Activated CD8-positive, alpha-beta T cell treated with anti-CD3 and anti-CD28 coated beads for 36 hours (primary cell): ENCODE measurements around the gene C10orf120. TPM values are rescaled to one million over a fixed set of nuclear protein-coding genes. Genes with fewer than 3 reads are reported as not detected.

Experiments
- ATAC-seq: fragments of 200-7000 bp; cut with Tn5 transposase; one replicate; pipeline ENCODE4 v1.10.0; 2021; ENCODE audit warnings: mild to moderate bottlenecking, moderate library complexity
- CTCF ChIA-PET: fragments of 350-600 bp; sonication (Branson Sonifier 250); formaldehyde crosslinking; loops from one replicate; lab custom pipeline; 2021; ENCODE audit warnings: antibody characterized with exemption; lab: Charles Lee
- POLR2A ChIA-PET: fragments of 350-600 bp; sonication (Branson Sonifier 250); formaldehyde crosslinking; loops from one replicate; lab custom pipeline; 2021; ENCODE audit warnings: antibody characterized with exemption; lab: Charles Lee
- DNase-seq: peaks from one replicate; pipeline ENCODE4 v3.0.0-alpha.2; 2020
- H3K27ac Mint-ChIP-seq: one replicate; pipeline ENCODE4 v1.8.0; 2021; ENCODE audit warnings: mild to moderate bottlenecking, mixed read lengths
- H3K27me3 Mint-ChIP-seq: one replicate; pipeline ENCODE4 v1.8.0; 2021; ENCODE audit warnings: mixed read lengths
- H3K36me3 Mint-ChIP-seq: one replicate; pipeline ENCODE4 v1.8.0; 2021; ENCODE audit warnings: low read depth, mixed read lengths
- H3K4me1 Mint-ChIP-seq: one replicate; pipeline ENCODE4 v1.8.0; 2021; ENCODE audit warnings: low read depth, mixed read lengths
- H3K4me3 Mint-ChIP-seq: one replicate; pipeline ENCODE4 v1.8.0; 2021; ENCODE audit warnings: mild to moderate bottlenecking, moderate library complexity, mixed read lengths
- H3K9me3 Mint-ChIP-seq: one replicate; pipeline ENCODE4 v1.8.0; 2021; ENCODE audit warnings: mixed read lengths
- intact Hi-C: fragments of 100-400 bp; cut with micrococcal nuclease; formaldehyde crosslinking; loops from one replicate; pipeline ENCODE4 v1.10.0; 2022
- total RNA-seq, 2 experiments: library from RNA; stranded (reverse); gene quantifications; one replicate each; pipeline ENCODE4 v1.2.3, GENCODE V29; 2021
- TF ChIP-seq, protein P1 (sequence below): fragments of 200-600 bp; IDR thresholded peaks from one replicate; pipeline ENCODE4 v1.8.0; 2022; ENCODE audit warnings: antibody characterized with exemption, mild to moderate bottlenecking

Gene C10orf120
- total RNA-seq, 2 experiments from 2014 or later = not detected

DNA sequence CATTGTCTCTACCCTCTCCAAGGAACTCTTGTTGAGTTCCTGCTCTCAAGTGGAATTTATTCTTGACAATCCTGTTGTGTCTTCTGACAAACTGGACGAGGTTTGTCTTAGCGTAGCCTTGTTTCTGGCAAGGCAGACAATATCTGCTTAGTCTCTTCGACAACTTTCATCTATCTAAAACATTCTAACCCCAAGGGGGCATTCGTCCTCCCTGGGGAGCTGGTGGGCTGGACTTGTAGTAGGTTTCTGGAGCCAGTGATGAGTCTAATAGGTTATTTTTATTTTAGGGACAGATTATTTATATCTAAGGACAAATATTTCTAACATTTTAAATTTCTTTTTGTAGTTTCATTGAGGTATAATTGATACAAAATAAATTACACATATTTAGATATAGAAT lies 7.3 kb upstream of the C10orf120 start:
- intact Hi-C loops = no loop called here
- ATAC-seq = no peak
- Mint-ChIP-seq H3K36me3 (no peaks in the 10 kb centered on the region), H3K27me3 (peaks cover 8% of the 10 kb centered on the region), H3K9me3 (no peaks in the 10 kb centered on the region), H3K4me1 (no peaks in the 10 kb centered on the region), H3K27ac (no peak overlapping the region), H3K4me3 (no peak overlapping the region)
- no peak for DNase-seq
- TF ChIP-seq, protein P1, sequence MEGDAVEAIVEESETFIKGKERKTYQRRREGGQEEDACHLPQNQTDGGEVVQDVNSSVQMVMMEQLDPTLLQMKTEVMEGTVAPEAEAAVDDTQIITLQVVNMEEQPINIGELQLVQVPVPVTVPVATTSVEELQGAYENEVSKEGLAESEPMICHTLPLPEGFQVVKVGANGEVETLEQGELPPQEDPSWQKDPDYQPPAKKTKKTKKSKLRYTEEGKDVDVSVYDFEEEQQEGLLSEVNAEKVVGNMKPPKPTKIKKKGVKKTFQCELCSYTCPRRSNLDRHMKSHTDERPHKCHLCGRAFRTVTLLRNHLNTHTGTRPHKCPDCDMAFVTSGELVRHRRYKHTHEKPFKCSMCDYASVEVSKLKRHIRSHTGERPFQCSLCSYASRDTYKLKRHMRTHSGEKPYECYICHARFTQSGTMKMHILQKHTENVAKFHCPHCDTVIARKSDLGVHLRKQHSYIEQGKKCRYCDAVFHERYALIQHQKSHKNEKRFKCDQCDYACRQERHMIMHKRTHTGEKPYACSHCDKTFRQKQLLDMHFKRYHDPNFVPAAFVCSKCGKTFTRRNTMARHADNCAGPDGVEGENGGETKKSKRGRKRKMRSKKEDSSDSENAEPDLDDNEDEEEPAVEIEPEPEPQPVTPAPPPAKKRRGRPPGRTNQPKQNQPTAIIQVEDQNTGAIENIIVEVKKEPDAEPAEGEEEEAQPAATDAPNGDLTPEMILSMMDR = no peak
- CTCF ChIA-PET = interaction anchor here (1.2 kb wide), 1 partner anchor 408 kb away, joined by 4 read pairs; no protein-coding TSS in a partner anchor
- POLR2A ChIA-PET = no interaction called here

DNA sequence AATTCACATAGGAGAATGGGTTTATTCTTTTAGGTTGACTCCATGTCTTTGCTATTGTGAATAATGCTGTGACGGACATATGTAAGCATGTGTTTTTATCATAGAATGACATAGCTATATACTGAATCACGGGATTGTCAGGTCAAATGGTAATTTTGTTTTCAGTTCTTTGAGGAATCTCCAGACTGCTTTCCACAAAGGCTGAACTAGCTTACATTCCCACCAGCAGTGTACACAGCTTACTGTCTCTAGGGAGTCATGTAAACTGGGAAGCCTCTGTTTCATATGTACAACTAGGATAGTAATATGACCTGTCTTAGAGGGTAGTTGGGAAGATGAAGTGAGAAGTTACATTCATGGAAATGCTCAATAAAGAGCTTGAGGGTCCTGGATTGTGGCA lies 6.8 kb upstream of the C10orf120 start:
- ATAC-seq = no peak
- ChIA-PET POLR2A (no interaction called here), CTCF (interaction anchor here (1.2 kb wide), 1 partner anchor 408 kb away, joined by 4 read pairs; no protein-coding TSS in a partner anchor)
- no peaks in the 10 kb centered on the region for H3K36me3 Mint-ChIP-seq
- no peak overlapping the region for H3K27ac Mint-ChIP-seq
- no peaks in the 10 kb centered on the region for H3K4me1 Mint-ChIP-seq
- DNase-seq = no peak
- peaks cover 8% of the 10 kb centered on the region for H3K27me3 Mint-ChIP-seq
- TF ChIP-seq, protein P1 = no peak
- intact Hi-C loops = no loop called here
- H3K9me3 Mint-ChIP-seq = no peaks in the 10 kb centered on the region
- no peak overlapping the region for H3K4me3 Mint-ChIP-seq

DNA sequence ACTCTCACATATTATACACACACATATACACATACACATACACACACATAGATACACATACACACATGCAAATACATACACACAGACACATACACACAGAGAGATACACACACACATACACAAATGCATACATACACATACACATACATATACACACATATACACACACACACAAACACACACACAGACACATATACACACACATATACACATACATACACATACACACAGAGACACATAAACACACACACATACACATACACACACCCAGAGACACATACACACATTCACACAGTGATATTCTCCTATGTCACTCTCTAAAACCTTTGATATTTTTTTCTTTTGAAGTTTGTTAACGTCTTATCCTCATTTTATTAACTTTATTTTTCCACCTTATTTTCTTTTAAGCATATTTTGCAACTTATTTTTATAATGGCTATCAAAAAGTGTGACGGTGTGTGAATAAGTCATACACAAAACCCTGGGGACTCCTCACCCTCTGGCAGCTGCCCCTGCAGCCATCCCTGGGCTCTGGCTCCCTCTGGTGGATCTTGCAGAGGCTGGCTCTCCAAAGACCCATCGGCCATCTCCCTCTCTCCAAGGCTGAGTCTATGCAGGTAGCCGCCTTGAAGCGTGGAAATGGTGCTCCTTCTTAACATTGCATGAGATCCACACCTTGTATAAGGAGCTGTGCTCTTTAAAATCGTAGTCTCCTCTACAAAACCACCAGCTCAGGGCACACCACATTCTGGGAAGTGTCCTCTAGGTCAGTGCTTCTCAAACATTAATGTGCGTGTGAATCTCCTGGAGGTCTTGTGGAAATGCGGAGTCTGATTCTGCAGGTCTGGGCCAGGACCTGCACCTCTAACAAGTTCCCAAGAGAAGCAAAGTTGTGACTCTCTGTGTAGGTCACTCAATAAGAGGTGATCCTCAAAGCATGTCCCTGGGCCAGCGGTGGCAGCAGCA lies 4.1 kb upstream of the C10orf120 start:
- ChIA-PET CTCF (interaction anchor here (0.9 to 2.4 kb wide), 4 partner anchors 10 to 138 kb away, joined by 4 to 15 read pairs (median 5); no protein-coding TSS in a partner anchor), POLR2A (no interaction called here)
- Mint-ChIP-seq H3K4me3 (no peak overlapping the region), H3K36me3 (no peaks in the 10 kb centered on the region), H3K27me3 (peaks cover 7% of the 10 kb centered on the region), H3K9me3 (no peaks in the 10 kb centered on the region), H3K4me1 (no peaks in the 10 kb centered on the region), H3K27ac (no peak overlapping the region)
- intact Hi-C loops = loop anchor here (5.0 kb wide), 1 partner anchor 406 kb away; no protein-coding TSS in a partner anchor
- TF ChIP-seq, protein P1 = peak; percentile 83
- ATAC-seq = peak; percentile 66
- DNase-seq = peak; percentile 69

DNA sequence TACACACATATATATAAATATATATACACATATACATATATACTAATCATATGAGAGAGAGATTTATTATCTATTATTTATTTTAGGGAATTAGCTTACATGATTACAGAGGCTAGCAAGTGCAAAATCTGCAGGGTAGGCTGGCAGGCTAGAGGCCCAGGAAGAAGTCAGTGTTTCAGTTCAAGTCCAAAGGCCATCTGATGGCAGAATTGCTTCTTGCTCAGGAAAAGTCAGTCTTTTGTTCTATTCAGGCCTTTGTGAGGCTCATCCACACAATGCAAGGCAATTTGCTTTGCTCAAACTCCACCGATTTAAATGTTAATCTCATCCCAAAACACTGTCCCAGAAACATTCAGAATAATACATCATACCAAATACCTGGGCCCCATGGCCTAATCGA lies 2.6 kb upstream of the C10orf120 start:
- POLR2A ChIA-PET = no interaction called here
- Mint-ChIP-seq H3K4me1 (no peaks in the 10 kb centered on the region), H3K27me3 (peaks cover 4% of the 10 kb centered on the region), H3K27ac (no peak overlapping the region), H3K36me3 (no peaks in the 10 kb centered on the region), H3K9me3 (no peaks in the 10 kb centered on the region), H3K4me3 (no peak overlapping the region)
- TF ChIP-seq, protein P1 = no peak
- ATAC-seq (no peak), DNase-seq (no peak)
- CTCF ChIA-PET = interaction anchor here (1.3 kb wide), 1 partner anchor 136 kb away, joined by 3 read pairs; no protein-coding TSS in a partner anchor
- intact Hi-C loops = loop anchor here (5.0 kb wide), 1 partner anchor 405 kb away; no protein-coding TSS in a partner anchor

DNA sequence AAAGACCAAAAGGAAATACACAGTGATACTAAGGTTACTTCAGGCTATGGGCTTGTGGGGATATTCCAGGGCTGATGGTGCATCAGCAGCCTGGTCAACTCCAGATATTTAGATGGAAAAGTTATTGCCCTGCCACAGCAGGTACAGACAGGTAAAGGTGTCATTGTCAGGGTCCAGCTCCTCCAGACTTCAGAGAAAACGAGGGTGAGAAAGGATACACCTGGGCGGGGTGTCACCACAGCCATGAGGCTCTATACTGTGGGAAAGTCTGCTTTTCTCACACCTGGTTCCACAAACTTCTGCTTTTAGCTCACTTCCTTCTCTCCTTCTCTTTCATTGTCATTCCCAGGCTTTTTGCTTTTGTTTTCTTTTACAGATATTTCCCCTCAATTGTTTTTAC lies 2.0 kb upstream of the C10orf120 start:
- Mint-ChIP-seq H3K27me3 (peaks cover 4% of the 10 kb centered on the region), H3K36me3 (no peaks in the 10 kb centered on the region), H3K9me3 (no peaks in the 10 kb centered on the region), H3K4me1 (no peaks in the 10 kb centered on the region), H3K4me3 (no peak overlapping the region), H3K27ac (no peak overlapping the region)
- ATAC-seq = no peak
- intact Hi-C loops = loop anchor here (5.0 kb wide), 1 partner anchor 404 kb away; no protein-coding TSS in a partner anchor
- ChIA-PET CTCF (no interaction called here), POLR2A (no interaction called here)
- no peak for DNase-seq
- TF ChIP-seq, protein P1 = no peak
